ENCODE measurements around the gene RUFY1. TPM values are rescaled to one million over a fixed set of nuclear protein-coding genes. Genes with fewer than 3 reads are reported as not detected.
"Not testable (repeated sequence)": the region's sequence is repeated elsewhere in the genome, so short reads cannot be mapped to it uniquely, and the experiment has no call there.

RUFY1 gene
- total RNA-seq, 1 donor from 2014 or later, result 36.5 TPM

- no peak for DNase-seq (ENCODE audit: extremely low read depth, low read depth, low spot score)
Measured at GRCh38 chr5:179533907-179534306, 16.4 kb upstream of the RUFY1 start.

DNA sequence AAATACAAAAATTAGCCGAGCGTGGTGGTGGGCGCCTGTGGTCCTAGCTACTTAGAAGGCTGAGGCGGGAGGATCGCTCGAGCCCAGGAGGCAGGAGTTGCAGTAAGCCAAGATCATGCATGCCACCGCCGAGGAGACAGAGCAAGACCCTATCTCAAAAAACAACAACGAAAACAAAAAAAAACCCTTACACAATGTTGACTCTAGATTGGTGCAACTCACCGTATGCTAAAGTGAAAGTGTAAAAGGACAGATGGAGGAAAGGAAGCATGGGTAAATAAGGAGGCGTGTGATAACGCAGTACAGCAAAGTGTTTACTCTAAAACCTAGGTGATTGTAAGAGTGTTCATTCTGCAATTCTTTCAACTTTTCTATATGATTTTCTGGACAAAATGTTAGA, 15.9 kb upstream of the RUFY1 start:
- no peak for DNase-seq (ENCODE audit: extremely low read depth, low read depth, low spot score)

DNA sequence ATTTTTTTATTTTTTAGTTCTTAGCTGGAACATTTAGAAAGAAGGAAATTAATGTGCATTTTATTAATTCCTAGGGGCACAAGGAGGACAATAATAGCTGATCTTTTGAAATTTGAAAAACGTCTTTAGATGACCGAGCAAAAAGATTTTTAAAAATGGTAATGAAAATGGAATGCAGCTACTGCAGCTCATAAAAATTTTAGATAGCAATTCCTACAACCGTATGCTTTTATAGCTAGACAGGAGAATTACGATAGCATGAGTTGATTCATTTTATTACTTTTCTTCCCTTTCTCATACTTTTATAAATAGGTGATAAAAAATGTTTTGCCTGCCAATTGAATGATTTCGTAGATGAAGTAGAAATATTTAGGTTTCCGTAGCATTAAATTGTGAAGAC, 13.7 kb upstream of the RUFY1 start:
- no peak for DNase-seq (ENCODE audit: extremely low read depth, low read depth, low spot score)

DNA sequence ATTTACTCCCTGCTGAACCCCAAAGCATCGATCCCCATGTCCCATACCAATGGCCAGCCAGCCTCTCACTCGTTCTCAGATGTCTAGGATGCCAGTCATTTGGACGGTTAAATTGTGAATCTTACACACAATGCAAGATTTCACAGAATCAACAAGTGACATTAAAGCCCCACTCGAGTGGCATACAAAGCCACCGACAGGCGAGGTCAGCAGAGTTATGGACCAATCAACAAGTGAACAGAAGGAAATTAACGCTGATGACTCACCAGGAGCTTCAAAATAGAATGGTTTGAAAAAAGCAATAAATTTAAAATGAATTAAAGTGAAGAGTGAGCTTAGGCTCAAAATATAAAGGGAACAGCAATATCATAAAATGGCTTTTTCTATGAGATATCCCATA, 8.2 kb upstream of the RUFY1 start:
- no peak for DNase-seq (ENCODE audit: extremely low read depth, low read depth, low spot score)

- DNase-seq (ENCODE audit: extremely low read depth, low read depth, low spot score), result not testable (repeated sequence)
Measured at GRCh38 chr5:179543275-179543674, 7.1 kb upstream of the RUFY1 start.

DNA sequence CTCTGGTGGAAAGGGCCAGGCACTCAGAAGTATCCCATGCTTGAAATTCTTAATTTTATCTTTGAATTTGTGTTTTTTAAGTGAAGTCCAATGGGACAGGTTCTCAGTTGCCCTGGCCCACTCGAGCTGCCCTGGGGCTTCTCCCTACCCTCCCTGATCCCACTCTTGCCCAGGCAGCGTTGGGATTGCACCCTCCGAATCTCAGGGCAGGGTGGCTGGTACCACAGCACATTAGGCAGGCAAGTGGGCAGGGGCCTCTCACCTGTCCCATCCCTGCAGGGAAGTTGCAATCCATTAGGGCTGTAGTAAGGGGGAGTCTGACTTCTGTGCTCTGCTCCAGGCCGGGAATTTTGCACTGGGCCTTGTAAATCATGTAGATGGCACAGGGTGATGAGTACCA, 2.7 kb downstream of the RUFY1 start:
- no peak for DNase-seq (ENCODE audit: extremely low read depth, low read depth, low spot score)

DNA sequence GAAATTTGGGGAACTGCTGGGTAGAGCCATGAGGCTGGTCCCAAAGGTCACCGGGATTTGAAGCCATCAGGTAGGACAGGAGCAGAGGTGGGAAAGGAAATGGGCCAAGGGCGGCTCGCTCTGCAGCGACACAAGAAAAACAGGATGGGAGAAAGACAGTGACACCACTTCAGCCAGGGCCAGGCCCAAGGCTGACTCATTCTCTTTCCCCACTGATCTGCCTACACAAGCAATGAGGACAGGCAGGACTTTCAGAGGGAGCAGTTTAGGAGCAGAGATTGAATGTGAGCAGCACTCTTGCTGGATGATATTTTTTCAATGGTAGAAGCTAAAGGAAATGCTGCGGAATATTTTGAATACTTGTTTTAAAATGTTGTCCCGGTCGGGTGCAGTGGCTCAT, 3.5 kb downstream of the RUFY1 start:
- no peak for DNase-seq (ENCODE audit: extremely low read depth, low read depth, low spot score)

GRCh38 chr5:179554981-179555380, 4.6 kb downstream of the RUFY1 start:
- no peak for DNase-seq (ENCODE audit: extremely low read depth, low read depth, low spot score)

DNA sequence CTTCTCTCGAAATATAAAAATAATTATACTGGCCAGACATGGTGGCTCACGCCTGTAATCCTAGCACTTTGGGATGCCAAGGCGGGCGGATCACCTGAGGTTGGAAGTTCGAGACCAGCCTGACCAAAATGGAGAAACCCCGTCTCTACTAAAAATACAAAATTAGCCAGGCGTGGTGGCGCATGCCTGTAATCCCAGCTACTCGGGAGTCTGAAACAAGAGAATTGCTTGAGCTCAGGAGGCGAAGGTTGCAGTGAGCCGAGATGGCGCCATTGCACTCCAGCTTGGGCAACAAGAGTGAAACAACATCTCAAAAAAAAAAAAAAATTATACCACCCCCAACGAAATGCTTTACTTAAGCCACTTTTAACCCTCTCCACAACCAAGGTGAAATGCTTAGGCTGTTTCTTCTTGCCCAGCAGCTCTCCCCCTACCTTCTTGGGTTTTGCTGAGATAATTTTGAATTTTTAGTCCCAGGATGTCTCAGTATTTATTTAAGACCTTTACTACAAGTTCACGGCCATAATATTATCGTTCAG, 8.0 kb downstream of the RUFY1 start:
- DNase-seq (ENCODE audit: extremely low read depth, low read depth, low spot score), result not testable (repeated sequence)

DNA sequence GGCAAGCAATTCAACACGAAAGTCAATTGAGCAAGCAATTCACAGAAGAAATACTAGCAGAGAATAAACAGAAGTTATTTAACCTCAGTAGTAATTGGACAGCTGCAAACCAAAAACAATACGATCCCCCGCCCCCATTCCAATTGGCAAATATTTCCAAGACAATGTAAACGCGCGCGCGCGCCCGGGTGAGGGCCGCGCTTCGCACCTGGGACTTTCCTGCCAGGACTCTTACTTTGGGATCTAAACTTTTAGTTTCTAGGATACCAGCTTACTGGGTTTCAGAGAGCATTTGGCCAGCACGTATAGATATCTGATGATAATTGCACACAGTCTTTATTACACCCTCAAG, 8.6 kb downstream of the RUFY1 start:
- no peak for DNase-seq (ENCODE audit: extremely low read depth, low read depth, low spot score)

DNA sequence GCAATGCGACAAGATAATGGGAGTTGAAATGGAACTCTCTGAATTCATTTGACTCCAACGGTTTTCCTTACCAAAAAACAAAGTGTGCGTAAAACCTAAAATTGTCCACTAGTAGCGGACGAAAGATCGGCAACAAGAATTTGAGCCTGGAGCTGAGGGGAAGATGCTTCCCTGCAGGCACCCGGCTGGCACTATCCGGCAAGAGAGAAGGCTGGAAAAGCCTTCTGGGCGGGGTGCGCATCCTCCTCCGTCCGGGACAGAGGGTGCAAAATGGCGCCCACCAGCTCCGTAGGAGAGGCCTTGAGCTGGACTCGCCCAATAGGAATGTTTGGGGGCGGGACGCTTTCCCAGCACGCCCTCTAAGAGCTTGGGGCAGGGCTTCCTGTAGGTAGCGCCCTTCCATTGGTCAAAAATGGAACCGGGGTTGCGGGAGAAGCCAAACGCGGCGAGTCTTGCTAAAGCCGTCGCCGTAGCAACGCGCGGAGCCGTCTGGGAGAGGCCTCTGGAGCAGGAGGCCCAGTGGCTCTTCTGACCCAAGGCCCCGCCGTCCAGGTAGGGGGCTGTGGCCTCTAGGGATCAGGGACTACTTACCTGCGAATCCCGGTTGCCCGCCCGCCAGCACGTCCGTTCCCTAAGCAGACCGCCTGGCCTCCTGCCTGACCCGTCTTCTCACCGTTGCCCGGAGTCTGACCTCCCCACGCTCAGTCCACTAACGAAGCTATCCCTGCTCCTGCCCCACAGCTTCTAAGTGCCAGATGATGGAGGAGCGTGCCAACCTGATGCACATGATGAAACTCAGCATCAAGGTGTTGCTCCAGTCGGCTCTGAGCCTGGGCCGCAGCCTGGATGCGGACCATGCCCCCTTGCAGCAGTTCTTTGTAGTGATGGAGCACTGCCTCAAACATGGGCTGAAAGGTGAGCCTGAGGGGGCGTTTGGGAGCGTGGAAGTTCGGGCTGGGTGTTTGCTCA, 9.2 kb downstream of the RUFY1 start:
- DNase-seq (ENCODE audit: extremely low read depth, low read depth, low spot score), result peak; percentile 87

GRCh38 chr5:179564526-179564925, 14.2 kb downstream of the RUFY1 start:
- DNase-seq (ENCODE audit: extremely low read depth, low read depth, low spot score), result no peak

DNA sequence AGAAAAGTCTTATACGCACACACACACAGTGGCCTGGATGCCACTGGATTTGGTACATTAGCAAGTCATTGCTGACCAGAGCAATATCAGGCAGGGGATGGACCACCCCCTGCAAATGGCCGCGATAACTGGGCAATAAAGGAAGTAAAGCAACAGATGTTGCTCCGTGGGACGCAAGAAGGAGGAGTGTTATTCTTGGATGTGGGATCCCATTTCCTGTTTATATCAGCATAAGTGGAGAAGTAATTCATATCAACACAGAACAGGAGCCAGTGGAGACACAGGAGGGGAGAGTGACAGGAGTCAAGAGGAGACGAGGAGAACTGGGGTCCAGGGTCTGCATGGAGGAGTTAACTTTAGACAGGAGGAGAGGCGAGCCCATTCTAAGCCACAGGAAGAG, 18.4 kb downstream of the RUFY1 start:
- peak; percentile 42 for DNase-seq (ENCODE audit: extremely low read depth, low read depth, low spot score)

DNA sequence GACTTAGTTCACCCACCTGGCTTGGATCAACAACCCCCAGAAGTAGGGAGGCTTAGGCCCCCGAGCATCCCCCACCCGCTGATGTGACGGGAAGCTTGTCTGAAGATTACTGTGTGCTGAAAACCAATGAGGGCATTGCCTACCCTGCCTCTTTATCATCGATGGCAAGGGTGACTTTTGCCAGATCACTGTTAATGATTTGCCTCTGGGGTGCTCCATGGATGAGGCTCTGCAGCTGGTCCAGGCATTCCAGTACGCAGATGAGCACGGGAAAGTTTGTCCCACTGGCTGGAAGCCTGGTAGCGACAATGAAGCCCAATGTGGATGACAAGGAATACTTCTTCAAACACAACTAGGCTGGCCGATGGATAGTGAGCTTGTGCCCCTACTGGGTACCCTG, 22.0 kb downstream of the RUFY1 start:
- DNase-seq (ENCODE audit: extremely low read depth, low read depth, low spot score), result no peak

- no peak for DNase-seq (ENCODE audit: extremely low read depth, low read depth, low spot score)
Measured at GRCh38 chr5:179577286-179577960, 27.1 kb downstream of the RUFY1 start.

GRCh38 chr5:179585941-179586401, 35.6 kb downstream of the RUFY1 start:
- DNase-seq (ENCODE audit: extremely low read depth, low read depth, low spot score), result no peak

GRCh38 chr5:179588166-179588565, 37.8 kb downstream of the RUFY1 start:
- DNase-seq (ENCODE audit: extremely low read depth, low read depth, low spot score), result no peak

DNA sequence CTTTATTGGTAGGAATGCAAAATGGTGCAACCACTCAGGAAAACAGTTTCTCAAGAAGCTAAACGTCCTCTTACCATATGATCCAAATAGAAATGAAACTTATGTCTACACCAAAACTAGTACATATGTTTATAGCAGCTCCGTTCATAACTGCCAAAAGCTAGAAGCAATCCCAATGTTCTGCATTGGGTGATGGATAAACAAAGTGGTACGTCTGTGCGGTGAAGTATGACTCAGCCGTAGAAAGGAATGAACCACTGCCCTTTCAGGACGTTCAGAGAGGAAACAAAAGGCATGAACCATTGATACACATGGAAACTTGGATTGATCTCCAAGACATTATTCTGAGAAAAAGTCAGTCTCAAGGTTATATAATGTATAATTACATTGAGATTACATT, 45.6 kb downstream of the RUFY1 start:
- no peak for DNase-seq (ENCODE audit: extremely low read depth, low read depth, low spot score)

GRCh38 chr5:179596421-179596820, 46.1 kb downstream of the RUFY1 start:
- DNase-seq (ENCODE audit: extremely low read depth, low read depth, low spot score), result no peak

- no peak for DNase-seq (ENCODE audit: extremely low read depth, low read depth, low spot score)
Measured at GRCh38 chr5:179599100-179599499, 48.7 kb downstream of the RUFY1 start.

- DNase-seq (ENCODE audit: extremely low read depth, low read depth, low spot score), result no peak
Measured at GRCh38 chr5:179599566-179599965, 49.2 kb downstream of the RUFY1 start.

- no peak for DNase-seq (ENCODE audit: extremely low read depth, low read depth, low spot score)
Measured at GRCh38 chr5:179599973-179600372, 49.6 kb downstream of the RUFY1 start.

Measured in glomerular endothelial cell (primary cell).